Brain microvascular endothelial cell (primary cell): ENCODE measurements around the gene TMEM97.

Source experiments
- DNase-seq: peaks from one replicate; pipeline ENCODE4 v3.0.0-alpha.2; 2020
- H3K27ac ChIP-seq: fragments of 250-450 bp; sonication (Bioruptor Pico); 2 replicates; pipeline ENCODE4 v1.5.1; 2020; ENCODE audit warnings: mild to moderate bottlenecking, moderate library complexity
- H3K27me3 ChIP-seq: fragments of 250-450 bp; sonication (Bioruptor Pico); replicated peaks from 2 replicates; pipeline ENCODE4 v1.5.1; 2020; ENCODE audit warnings: mild to moderate bottlenecking
- H3K36me3 ChIP-seq: fragments of 250-450 bp; sonication (Bioruptor Pico); replicated peaks from 2 replicates; pipeline ENCODE4 v1.5.1; 2020; ENCODE audit warnings: mild to moderate bottlenecking
- H3K4me3 ChIP-seq: 2 replicates; pipeline ENCODE4 v1.5.1; 2011; ENCODE audit warnings: low read depth, mild to moderate bottlenecking, control low read depth, low read length, moderate library complexity
- in situ Hi-C: cut with HindIII; loops from 2 replicates; pipeline ENCODE4 v1.10.0; 2017; ENCODE audit warnings: low sequenced_read_pairs, low pct_ligation_motif_present
- TF ChIP-seq, protein P1 (sequence below): IDR thresholded peaks from 2 replicates; pipeline ENCODE4 v1.5.1; 2011; ENCODE audit warnings: low read depth, mild to moderate bottlenecking, moderate library complexity, low read length, control low read depth, inconsistent platforms; ENCODE audit errors: missing control alignments

The TMEM97 gene

GRCh38 chr17:28363186-28363585 lies 44.2 kb downstream of the TMEM97 start:
- Histone ChIP-seq H3K4me3 (no peak overlapping the region), H3K27me3 (no peaks in the 10 kb centered on the region), H3K36me3 (peaks cover 17% of the 10 kb centered on the region), H3K27ac (no peak overlapping the region)
- in situ Hi-C loops: no loop called here
- TF ChIP-seq, protein P1, sequence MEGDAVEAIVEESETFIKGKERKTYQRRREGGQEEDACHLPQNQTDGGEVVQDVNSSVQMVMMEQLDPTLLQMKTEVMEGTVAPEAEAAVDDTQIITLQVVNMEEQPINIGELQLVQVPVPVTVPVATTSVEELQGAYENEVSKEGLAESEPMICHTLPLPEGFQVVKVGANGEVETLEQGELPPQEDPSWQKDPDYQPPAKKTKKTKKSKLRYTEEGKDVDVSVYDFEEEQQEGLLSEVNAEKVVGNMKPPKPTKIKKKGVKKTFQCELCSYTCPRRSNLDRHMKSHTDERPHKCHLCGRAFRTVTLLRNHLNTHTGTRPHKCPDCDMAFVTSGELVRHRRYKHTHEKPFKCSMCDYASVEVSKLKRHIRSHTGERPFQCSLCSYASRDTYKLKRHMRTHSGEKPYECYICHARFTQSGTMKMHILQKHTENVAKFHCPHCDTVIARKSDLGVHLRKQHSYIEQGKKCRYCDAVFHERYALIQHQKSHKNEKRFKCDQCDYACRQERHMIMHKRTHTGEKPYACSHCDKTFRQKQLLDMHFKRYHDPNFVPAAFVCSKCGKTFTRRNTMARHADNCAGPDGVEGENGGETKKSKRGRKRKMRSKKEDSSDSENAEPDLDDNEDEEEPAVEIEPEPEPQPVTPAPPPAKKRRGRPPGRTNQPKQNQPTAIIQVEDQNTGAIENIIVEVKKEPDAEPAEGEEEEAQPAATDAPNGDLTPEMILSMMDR: no peak
- DNase-seq: no peak

- in situ Hi-C loops: no loop called here
- Histone ChIP-seq H3K27ac (no peak overlapping the region), H3K27me3 (no peaks in the 10 kb centered on the region), H3K4me3 (no peak overlapping the region), H3K36me3 (peaks cover 17% of the 10 kb centered on the region)
- TF ChIP-seq, protein P1: no peak
- DNase-seq: no peak
These were observed 45.0 kb downstream of the TMEM97 start for GRCh38 chr17:28363776-28364650.

- in situ Hi-C loops: no loop called here
These were observed 45.8 kb downstream of the TMEM97 start, which contains the start of gene SEBOX for GRCh38 chr17:28364665-28365363. TSS of gene SEBOX (minus strand) at chr17:28365199. CDS start at chr17:28365151, 48 bp downstream.

GRCh38 chr17:28365487-28365886 lies 46.5 kb downstream of the TMEM97 start:
- Histone ChIP-seq H3K27ac (no peak overlapping the region), H3K4me3 (no peak overlapping the region), H3K27me3 (no peaks in the 10 kb centered on the region), H3K36me3 (peaks cover 13% of the 10 kb centered on the region)
- in situ Hi-C loops: no loop called here
- no peak for DNase-seq
- TF ChIP-seq, protein P1: no peak

More at GRCh38 chr17:28364665-28365363, 45.8 kb downstream of the TMEM97 start, which contains the start of gene SEBOX:
- TF ChIP-seq, protein P1: no peak
- peaks cover 17% of the 10 kb centered on the region for H3K36me3 ChIP-seq
- no peak within 1 kb of the TSS for H3K27ac ChIP-seq
- no peak within 1 kb of the TSS for H3K4me3 ChIP-seq
- no peaks in the 10 kb centered on the region for H3K27me3 ChIP-seq
- DNase-seq: no peak

- H3K27ac ChIP-seq: no peak overlapping the region
- no peak overlapping the region for H3K4me3 ChIP-seq
- TF ChIP-seq, protein P1: peak; percentile 39
- peaks cover 2% of the 10 kb centered on the region for H3K36me3 ChIP-seq
- no peak for DNase-seq
- in situ Hi-C loops: no loop called here
- no peaks in the 10 kb centered on the region for H3K27me3 ChIP-seq
These were observed 47.6 kb downstream of the TMEM97 start for GRCh38 chr17:28366605-28367004.
